Naive B cell (primary cell): ENCODE data around the gene CCDC85C. TPM values are rescaled to one million over a fixed set of nuclear protein-coding genes. Genes with fewer than 3 reads are reported as not detected.

Experiments used
- ATAC-seq, 2 donors: fragments of 150-1000 bp; cut with Tn5 transposase; 2 replicates each; pipeline ENCODE4 v1.10.0; 2021; ENCODE audit warnings: low read depth in 2 of 2, mild to moderate bottlenecking in 2 of 2, moderate library complexity in 2 of 2
- DNase-seq: peaks from one replicate; pipeline ENCODE4 v3.0.0; 2022
- H3K27ac Mint-ChIP-seq, 6 donors: one replicate each; pipeline ENCODE4 v1.8.0; 2020 to 2022; ENCODE audit warnings: mild to moderate bottlenecking in 6 of 6, mixed read lengths in 6 of 6, moderate library complexity in 5 of 6, inconsistent platforms in 2 of 6
- H3K27me3 Mint-ChIP-seq, 3 donors: one replicate each; pipeline ENCODE4 v1.8.0; 2021 to 2022; ENCODE audit warnings: mixed read lengths in 3 of 3, mild to moderate bottlenecking in 1 of 3
- H3K36me3 Mint-ChIP-seq, 2 donors: one replicate each; pipeline ENCODE4 v1.8.0; 2020 to 2022; ENCODE audit warnings: mixed read lengths in 2 of 2, inconsistent platforms in 1 of 2, mild to moderate bottlenecking in 1 of 2
- H3K4me1 Mint-ChIP-seq, 3 donors: one replicate each; pipeline ENCODE4 v1.8.0; 2020 to 2022; ENCODE audit warnings: mixed read lengths in 3 of 3, inconsistent platforms in 1 of 3, mild to moderate bottlenecking in 1 of 3, moderate library complexity in 1 of 3
- H3K4me3 Mint-ChIP-seq, 8 donors: one replicate each; pipeline ENCODE4 v1.8.0; 2020 to 2022; ENCODE audit warnings: mild to moderate bottlenecking in 8 of 8, mixed read lengths in 8 of 8, moderate library complexity in 8 of 8, inconsistent platforms in 2 of 8
- H3K9me3 Mint-ChIP-seq, 7 donors: one replicate each; pipeline ENCODE4 v1.8.0; 2020 to 2022; ENCODE audit warnings: mixed read lengths in 7 of 7, mild to moderate bottlenecking in 5 of 7, inconsistent platforms in 2 of 7, moderate library complexity in 1 of 7
- polyA plus RNA-seq, 6 donors: library from polyadenylated mRNA; unstranded; fragments of 300-500 nt; fragmentation: Illumina TruSeq; gene quantifications; one replicate each; pipeline ENCODE4 v1.2.3, GENCODE V29; 2021; ENCODE audit warnings: low read depth in 6 of 6

The CCDC85C gene
- polyA plus RNA-seq, 6 donors from 2014 or later = 0.05 to 0.28 (median 0.24) TPM

GRCh38 chr14:99587460-99588278 lies 16.3 kb downstream of the CCDC85C start:
- Mint-ChIP-seq H3K27ac (peak overlapping the region in 1 of 6 donors; percentile 7), H3K4me1 (peaks cover 0 to 4% (median 0%) of the 10 kb centered on the region in 3 donors), H3K9me3 (no peaks in the 10 kb centered on the region), H3K27me3 (no peaks in the 10 kb centered on the region), H3K36me3 (no peaks in the 10 kb centered on the region), H3K4me3 (no peak overlapping the region)
- no peak for DNase-seq
- ATAC-seq = no peak

- Mint-ChIP-seq H3K4me3 (peak overlapping the region in 1 of 8 donors; percentile 52), H3K27ac (no peak overlapping the region), H3K27me3 (no peaks in the 10 kb centered on the region)
Observed at GRCh38 chr14:99586761-99587459, 17.1 kb downstream of the CCDC85C start.

GRCh38 chr14:99586054-99586760 lies 17.8 kb downstream of the CCDC85C start:
- Mint-ChIP-seq H3K9me3 (no peaks in the 10 kb centered on the region), H3K36me3 (no peaks in the 10 kb centered on the region), H3K27ac (no peak overlapping the region), H3K4me3 (no peak overlapping the region), H3K4me1 (peaks cover 0 to 4% (median 0%) of the 10 kb centered on the region in 3 donors), H3K27me3 (no peaks in the 10 kb centered on the region)
- DNase-seq (no peak), ATAC-seq (no peak)

More at GRCh38 chr14:99586761-99587459, 17.1 kb downstream of the CCDC85C start:
- no peaks in the 10 kb centered on the region for H3K36me3 Mint-ChIP-seq
- H3K9me3 Mint-ChIP-seq = no peaks in the 10 kb centered on the region
- DNase-seq (no peak), ATAC-seq (no peak)
- peaks cover 0 to 4% (median 0%) of the 10 kb centered on the region in 3 donors for H3K4me1 Mint-ChIP-seq

DNA sequence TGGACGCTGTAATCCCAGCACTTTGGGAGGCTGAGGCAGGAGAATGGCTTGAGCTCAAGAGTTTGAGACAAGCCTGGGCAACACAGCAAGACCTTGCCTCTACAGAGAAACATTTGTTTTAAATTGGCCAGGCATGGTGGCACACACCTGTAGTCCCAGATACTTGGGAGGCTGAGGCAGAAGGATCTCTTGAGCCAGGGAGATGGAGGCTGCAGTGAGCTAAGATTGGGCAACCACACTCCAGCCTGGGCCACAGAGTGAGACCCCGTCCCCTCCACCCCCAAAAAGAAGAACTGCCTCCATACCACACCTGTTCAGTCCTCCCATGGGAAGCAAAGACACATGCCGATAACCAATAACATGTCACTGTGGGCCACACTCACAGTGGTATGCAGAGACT lies 19.2 kb downstream of the CCDC85C start:
- Mint-ChIP-seq H3K27ac (no peak overlapping the region), H3K36me3 (no peaks in the 10 kb centered on the region), H3K9me3 (no peaks in the 10 kb centered on the region), H3K4me3 (no peak overlapping the region), H3K4me1 (peaks cover 0 to 4% (median 0%) of the 10 kb centered on the region in 3 donors), H3K27me3 (no peaks in the 10 kb centered on the region)
- no peak for ATAC-seq
- no peak for DNase-seq

DNA sequence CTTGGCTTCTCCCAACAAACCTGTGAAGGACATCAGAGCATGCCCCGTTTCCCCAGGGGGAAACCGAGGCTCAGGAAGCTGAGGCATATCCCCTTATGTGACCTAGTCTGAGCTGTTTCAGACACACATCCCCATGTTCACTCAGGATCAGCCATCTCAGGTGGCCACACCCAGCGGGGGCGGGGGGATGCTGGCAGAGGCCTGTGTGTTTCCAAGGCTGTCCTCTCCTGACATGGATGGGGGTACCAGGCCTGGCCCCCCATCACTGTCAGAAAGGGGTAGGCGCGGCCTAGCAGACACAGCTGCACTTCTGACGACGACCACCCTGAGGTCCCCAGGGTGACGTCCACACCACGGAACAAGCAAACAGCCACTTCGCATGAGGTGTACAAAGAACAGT lies 22.1 kb downstream of the CCDC85C start:
- Mint-ChIP-seq H3K27ac (no peak overlapping the region), H3K36me3 (no peaks in the 10 kb centered on the region), H3K4me1 (peaks cover 0 to 3% (median 0%) of the 10 kb centered on the region in 3 donors), H3K4me3 (no peak overlapping the region), H3K9me3 (no peaks in the 10 kb centered on the region), H3K27me3 (peaks cover 0 to 6% (median 0%) of the 10 kb centered on the region in 3 donors)
- DNase-seq (no peak), ATAC-seq (no peak)

DNA sequence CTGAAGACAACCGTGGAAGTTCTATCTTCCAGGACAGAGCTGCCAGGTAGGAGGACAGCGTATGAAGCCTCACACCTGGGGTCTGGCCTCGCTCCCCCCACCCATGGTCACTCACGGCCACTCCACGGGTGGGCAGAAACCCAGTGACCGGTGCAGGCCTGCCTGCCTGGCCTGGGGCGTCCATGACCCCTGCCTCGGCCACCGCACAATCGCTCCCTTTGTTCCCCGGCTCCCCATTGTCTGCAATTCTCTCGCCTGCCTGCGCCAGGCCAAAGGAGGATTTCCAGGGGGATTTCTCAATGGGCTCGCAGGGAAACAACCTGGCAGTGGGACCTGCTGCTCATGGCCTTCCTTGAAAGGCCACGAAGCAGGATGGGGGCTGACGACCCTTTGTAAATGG lies 22.6 kb downstream of the CCDC85C start:
- Mint-ChIP-seq H3K4me3 (no peak overlapping the region), H3K9me3 (no peaks in the 10 kb centered on the region), H3K27ac (no peak overlapping the region), H3K36me3 (no peaks in the 10 kb centered on the region), H3K27me3 (peaks cover 0 to 6% (median 0%) of the 10 kb centered on the region in 3 donors), H3K4me1 (peaks cover 0 to 3% (median 0%) of the 10 kb centered on the region in 3 donors)
- no peak for ATAC-seq
- DNase-seq = no peak

DNA sequence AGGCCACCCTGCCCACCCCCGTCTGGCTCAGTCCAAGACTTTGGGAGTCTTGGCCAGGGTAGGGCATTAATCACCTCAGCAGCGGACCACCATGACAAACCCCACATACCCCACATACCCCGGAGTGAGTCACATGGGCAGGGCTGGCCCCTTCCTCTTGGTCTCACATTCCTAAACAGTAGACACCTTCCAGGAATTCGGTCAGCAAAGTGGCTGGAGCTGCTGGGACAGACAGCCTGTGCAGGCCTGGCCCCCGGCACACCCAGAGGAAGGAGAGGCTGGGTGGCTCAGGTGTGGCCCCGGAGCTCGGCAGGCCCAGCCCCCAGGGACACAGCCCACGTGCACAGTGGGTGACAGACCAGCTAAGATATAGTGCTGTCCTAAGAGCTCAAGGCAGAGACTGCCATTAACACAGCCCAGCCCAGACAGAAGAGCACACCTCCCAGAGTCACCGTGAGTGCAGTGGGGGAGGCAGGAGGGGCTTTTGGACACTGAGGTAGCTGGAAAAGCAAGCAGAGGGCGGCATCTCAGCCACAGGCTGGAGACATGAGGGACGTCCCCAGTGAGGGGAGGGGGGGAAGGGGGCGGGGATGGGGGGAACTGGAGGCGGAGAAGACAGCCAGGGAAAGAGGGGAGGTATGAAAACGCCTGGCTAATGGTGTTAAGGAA lies 24.0 kb downstream of the CCDC85C start:
- H3K9me3 Mint-ChIP-seq = no peaks in the 10 kb centered on the region
- H3K4me1 Mint-ChIP-seq = peaks cover 0 to 3% (median 0%) of the 10 kb centered on the region in 3 donors
- no peak overlapping the region for H3K4me3 Mint-ChIP-seq
- no peak for ATAC-seq
- peaks cover 0 to 6% (median 0%) of the 10 kb centered on the region in 3 donors for H3K27me3 Mint-ChIP-seq
- no peak for DNase-seq
- H3K36me3 Mint-ChIP-seq = no peaks in the 10 kb centered on the region
- peak overlapping the region in 1 of 6 donors; percentile 25 for H3K27ac Mint-ChIP-seq

DNA sequence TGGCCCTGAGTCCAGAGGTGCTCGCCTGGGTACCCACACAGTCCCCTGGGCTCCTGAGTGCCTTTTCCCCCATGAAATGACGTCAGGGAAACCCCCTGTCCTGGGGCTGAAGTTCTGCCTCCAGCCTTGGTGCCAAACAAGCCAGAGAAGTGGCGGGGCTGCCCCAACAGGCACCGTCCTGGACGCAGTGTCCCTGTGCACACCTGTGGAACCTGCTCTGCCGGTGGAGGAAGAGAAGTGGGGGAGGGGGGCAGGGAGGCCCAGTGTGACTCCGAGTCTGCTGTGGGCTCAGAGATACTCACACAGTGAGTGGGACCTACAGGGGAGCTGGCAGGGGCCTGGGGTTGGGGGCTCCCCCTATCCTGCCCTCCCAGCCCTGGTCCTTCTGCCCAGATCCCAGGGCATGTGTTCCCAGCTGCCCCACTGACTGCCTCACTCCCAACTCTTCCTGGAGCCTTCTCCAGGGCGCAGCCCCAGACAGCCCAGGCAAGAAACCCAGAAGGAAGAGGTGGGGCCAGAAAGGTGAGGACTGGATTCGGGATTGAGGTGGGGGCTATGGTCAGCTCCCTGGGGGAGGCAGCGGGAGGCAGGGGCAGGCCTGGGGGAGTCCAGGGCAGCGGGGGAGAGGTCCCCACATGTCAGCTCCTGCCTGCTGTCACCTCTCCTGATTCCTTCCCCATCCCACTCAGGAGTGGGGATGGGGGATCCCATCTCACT lies 24.7 kb downstream of the CCDC85C start:
- Mint-ChIP-seq H3K27ac (peak overlapping the region in 2 of 6 donors; percentile 4 to 23), H3K9me3 (no peaks in the 10 kb centered on the region), H3K27me3 (peaks cover 0 to 6% (median 0%) of the 10 kb centered on the region in 3 donors), H3K4me3 (no peak overlapping the region), H3K4me1 (peaks cover 0 to 5% (median under 1%) of the 10 kb centered on the region in 3 donors), H3K36me3 (no peaks in the 10 kb centered on the region)
- DNase-seq = no peak
- ATAC-seq = peak in 1 of 2 donors; percentile 50

- H3K4me3 Mint-ChIP-seq = no peak overlapping the region
- H3K27ac Mint-ChIP-seq = peak overlapping the region in 2 of 6 donors; percentile 4 to 23
- no peak for DNase-seq
- H3K4me1 Mint-ChIP-seq = peaks cover 0 to 9% (median 4%) of the 10 kb centered on the region in 3 donors
- H3K27me3 Mint-ChIP-seq = peaks cover 0 to 6% (median 0%) of the 10 kb centered on the region in 3 donors
- H3K9me3 Mint-ChIP-seq = no peaks in the 10 kb centered on the region
- no peak for ATAC-seq
- no peaks in the 10 kb centered on the region for H3K36me3 Mint-ChIP-seq
Observed at GRCh38 chr14:99578541-99579101, 25.4 kb downstream of the CCDC85C start.

GRCh38 chr14:99576761-99577705 lies 27.0 kb downstream of the CCDC85C start:
- H3K27ac Mint-ChIP-seq = peak overlapping the region in 1 of 6 donors; percentile 69
- H3K36me3 Mint-ChIP-seq = no peaks in the 10 kb centered on the region
- H3K4me1 Mint-ChIP-seq = peaks cover 9 to 15% (median 10%) of the 10 kb centered on the region in 3 donors
- H3K27me3 Mint-ChIP-seq = peaks cover 0 to 6% (median 0%) of the 10 kb centered on the region in 3 donors
- DNase-seq (no peak), ATAC-seq (no peak)
- no peaks in the 10 kb centered on the region for H3K9me3 Mint-ChIP-seq
- peak overlapping the region in 1 of 8 donors; percentile 41 for H3K4me3 Mint-ChIP-seq

GRCh38 chr14:99576304-99576703 lies 27.7 kb downstream of the CCDC85C start:
- H3K27ac Mint-ChIP-seq = no peak overlapping the region
- DNase-seq (no peak), ATAC-seq (no peak)
- H3K27me3 Mint-ChIP-seq = peaks cover 0 to 6% (median 0%) of the 10 kb centered on the region in 3 donors
- H3K4me3 Mint-ChIP-seq = no peak overlapping the region
- no peaks in the 10 kb centered on the region for H3K9me3 Mint-ChIP-seq
- H3K4me1 Mint-ChIP-seq = peaks cover 9 to 15% (median 11%) of the 10 kb centered on the region in 3 donors
- H3K36me3 Mint-ChIP-seq = no peaks in the 10 kb centered on the region
